ENCODE results near the gene CLRN2.

The CLRN2 gene

DNA sequence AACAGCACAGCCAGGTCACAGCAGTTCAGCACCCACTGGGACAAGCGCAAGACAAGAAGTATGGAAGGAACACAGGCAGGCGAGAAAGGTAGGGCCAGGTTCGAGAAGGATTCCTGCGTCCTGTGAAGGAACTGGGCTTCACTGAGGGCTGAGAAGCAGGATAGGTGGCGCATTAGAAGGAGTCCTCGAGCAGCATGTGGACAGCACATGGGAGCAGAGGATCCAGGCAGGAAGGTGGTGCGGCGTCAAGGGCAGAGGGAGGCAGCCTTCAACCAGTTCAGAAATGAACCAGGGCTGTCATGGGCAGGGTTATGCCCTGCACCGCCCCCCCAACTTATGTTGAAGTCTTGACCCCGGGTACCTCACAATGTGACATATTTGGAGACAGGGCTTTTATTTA lies 31.3 kb downstream of the CLRN2 start:
- H3K4me1 ChIP-seq (ENCODE audit: control insufficient read depth, low read length): peaks cover 5% of the 10 kb centered on the region
- peaks cover 7% of the 10 kb centered on the region for H3K27me3 ChIP-seq (ENCODE audit: control insufficient read depth, low read length)
- H3K4me2 ChIP-seq (ENCODE audit: low read length): no peak overlapping the region
- TF ChIP-seq, protein P1, sequence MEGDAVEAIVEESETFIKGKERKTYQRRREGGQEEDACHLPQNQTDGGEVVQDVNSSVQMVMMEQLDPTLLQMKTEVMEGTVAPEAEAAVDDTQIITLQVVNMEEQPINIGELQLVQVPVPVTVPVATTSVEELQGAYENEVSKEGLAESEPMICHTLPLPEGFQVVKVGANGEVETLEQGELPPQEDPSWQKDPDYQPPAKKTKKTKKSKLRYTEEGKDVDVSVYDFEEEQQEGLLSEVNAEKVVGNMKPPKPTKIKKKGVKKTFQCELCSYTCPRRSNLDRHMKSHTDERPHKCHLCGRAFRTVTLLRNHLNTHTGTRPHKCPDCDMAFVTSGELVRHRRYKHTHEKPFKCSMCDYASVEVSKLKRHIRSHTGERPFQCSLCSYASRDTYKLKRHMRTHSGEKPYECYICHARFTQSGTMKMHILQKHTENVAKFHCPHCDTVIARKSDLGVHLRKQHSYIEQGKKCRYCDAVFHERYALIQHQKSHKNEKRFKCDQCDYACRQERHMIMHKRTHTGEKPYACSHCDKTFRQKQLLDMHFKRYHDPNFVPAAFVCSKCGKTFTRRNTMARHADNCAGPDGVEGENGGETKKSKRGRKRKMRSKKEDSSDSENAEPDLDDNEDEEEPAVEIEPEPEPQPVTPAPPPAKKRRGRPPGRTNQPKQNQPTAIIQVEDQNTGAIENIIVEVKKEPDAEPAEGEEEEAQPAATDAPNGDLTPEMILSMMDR (IDR thresholded peaks at IDR 0.05; ENCODE audit: low read depth, low read length, poor library complexity, severe bottlenecking): no peak
- TF ChIP-seq EZH2phosphoT487 (IDR thresholded peaks at IDR 0.05; ENCODE audit: borderline replicate concordance, low read length): no peak
- no peaks in the 10 kb centered on the region for H3K9me3 ChIP-seq (ENCODE audit: control insufficient read depth, insufficient read depth, low read length)
- no peak overlapping the region for H3K4me3 ChIP-seq (ENCODE audit: low read length)
- no peaks in the 10 kb centered on the region for H3K79me2 ChIP-seq (ENCODE audit: control insufficient read depth, low read length)
- no peaks in the 10 kb centered on the region for H3F3A ChIP-seq (ENCODE audit: control insufficient read depth, insufficient read depth)
- no peaks in the 10 kb centered on the region for H3K36me3 ChIP-seq (ENCODE audit: control insufficient read depth, low read length)
- no peaks in the 10 kb centered on the region for H3K9me2 ChIP-seq (replicated peaks; ENCODE audit: control insufficient read depth, low read length)
- no peak overlapping the region for H3K27ac ChIP-seq (ENCODE audit: low read depth, low read length)
- no peaks in the 10 kb centered on the region for H4K20me1 ChIP-seq (ENCODE audit: control insufficient read depth, insufficient read depth, low read depth, low read length)

DNA sequence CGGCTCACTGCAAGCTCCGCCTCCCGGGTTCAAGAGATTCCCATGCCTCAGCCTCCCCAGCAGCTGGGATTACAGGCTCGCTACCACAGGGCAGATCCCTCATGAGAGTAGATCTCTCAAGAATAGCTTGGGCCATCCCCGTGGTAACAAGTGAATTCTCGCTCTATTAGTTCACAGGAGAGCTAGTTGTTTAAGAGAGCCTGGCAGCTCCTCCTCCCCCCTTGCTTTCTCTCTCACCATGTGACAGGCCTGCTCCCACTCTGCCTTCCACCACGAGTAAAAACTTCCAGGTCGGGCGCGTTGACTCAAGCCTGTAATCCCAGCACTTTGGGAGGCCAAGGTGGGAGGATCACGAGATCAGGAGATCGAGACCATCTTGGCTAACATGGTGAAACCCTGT lies 31.7 kb downstream of the CLRN2 start:
- Histone ChIP-seq H3K36me3 (ENCODE audit: control insufficient read depth, low read length) (no peaks in the 10 kb centered on the region), H3K9me3 (ENCODE audit: control insufficient read depth, insufficient read depth, low read length) (no peaks in the 10 kb centered on the region), H3K4me1 (ENCODE audit: control insufficient read depth, low read length) (peaks cover 5% of the 10 kb centered on the region), H4K20me1 (ENCODE audit: control insufficient read depth, insufficient read depth, low read depth, low read length) (no peaks in the 10 kb centered on the region), H3F3A (ENCODE audit: control insufficient read depth, insufficient read depth) (no peaks in the 10 kb centered on the region), H3K27ac (ENCODE audit: low read depth, low read length) (no peak overlapping the region), H3K9me2 (replicated peaks; ENCODE audit: control insufficient read depth, low read length) (no peaks in the 10 kb centered on the region), H3K27me3 (ENCODE audit: control insufficient read depth, low read length) (peaks cover 7% of the 10 kb centered on the region), H3K4me2 (ENCODE audit: low read length) (no peak overlapping the region), H3K4me3 (ENCODE audit: low read length) (no peak overlapping the region), H3K79me2 (ENCODE audit: control insufficient read depth, low read length) (no peaks in the 10 kb centered on the region)
- TF ChIP-seq, protein P1 (IDR thresholded peaks at IDR 0.05; ENCODE audit: low read depth, low read length, poor library complexity, severe bottlenecking): no peak
- TF ChIP-seq EZH2phosphoT487 (IDR thresholded peaks at IDR 0.05; ENCODE audit: borderline replicate concordance, low read length): no peak

DNA sequence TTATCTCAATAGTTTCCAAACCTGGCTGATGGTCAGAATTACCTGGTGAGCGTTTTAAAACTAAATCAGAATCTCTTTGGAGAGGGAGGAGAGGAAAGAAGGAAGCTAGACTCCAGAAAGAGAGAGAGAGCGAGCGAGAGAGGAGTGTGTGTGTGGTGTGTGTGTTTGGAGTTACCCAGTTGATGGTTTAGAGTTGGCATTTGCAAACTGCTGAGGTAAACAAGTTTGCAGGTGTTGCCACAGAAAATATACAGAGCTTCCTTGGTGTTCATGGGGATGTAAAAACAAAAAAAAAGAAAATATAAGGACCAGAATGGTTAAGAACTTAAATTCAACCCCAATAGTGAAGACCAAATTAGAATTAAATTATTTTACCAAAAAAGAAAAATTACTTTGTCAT lies 35.6 kb downstream of the CLRN2 start:
- Histone ChIP-seq H3K4me3 (ENCODE audit: low read length) (no peak overlapping the region), H3K36me3 (ENCODE audit: control insufficient read depth, low read length) (no peaks in the 10 kb centered on the region), H3F3A (ENCODE audit: control insufficient read depth, insufficient read depth) (no peaks in the 10 kb centered on the region), H3K9me3 (ENCODE audit: control insufficient read depth, insufficient read depth, low read length) (no peaks in the 10 kb centered on the region), H4K20me1 (ENCODE audit: control insufficient read depth, insufficient read depth, low read depth, low read length) (no peaks in the 10 kb centered on the region), H3K4me2 (ENCODE audit: low read length) (no peak overlapping the region), H3K9me2 (replicated peaks; ENCODE audit: control insufficient read depth, low read length) (no peaks in the 10 kb centered on the region), H3K27ac (ENCODE audit: low read depth, low read length) (no peak overlapping the region), H3K27me3 (ENCODE audit: control insufficient read depth, low read length) (peaks cover 3% of the 10 kb centered on the region), H3K79me2 (ENCODE audit: control insufficient read depth, low read length) (no peaks in the 10 kb centered on the region), H3K4me1 (ENCODE audit: control insufficient read depth, low read length) (peaks cover 5% of the 10 kb centered on the region)
- TF ChIP-seq, protein P1 (IDR thresholded peaks at IDR 0.05; ENCODE audit: low read depth, low read length, poor library complexity, severe bottlenecking): no peak
- no peak for TF ChIP-seq EZH2phosphoT487 (IDR thresholded peaks at IDR 0.05; ENCODE audit: borderline replicate concordance, low read length)

DNA sequence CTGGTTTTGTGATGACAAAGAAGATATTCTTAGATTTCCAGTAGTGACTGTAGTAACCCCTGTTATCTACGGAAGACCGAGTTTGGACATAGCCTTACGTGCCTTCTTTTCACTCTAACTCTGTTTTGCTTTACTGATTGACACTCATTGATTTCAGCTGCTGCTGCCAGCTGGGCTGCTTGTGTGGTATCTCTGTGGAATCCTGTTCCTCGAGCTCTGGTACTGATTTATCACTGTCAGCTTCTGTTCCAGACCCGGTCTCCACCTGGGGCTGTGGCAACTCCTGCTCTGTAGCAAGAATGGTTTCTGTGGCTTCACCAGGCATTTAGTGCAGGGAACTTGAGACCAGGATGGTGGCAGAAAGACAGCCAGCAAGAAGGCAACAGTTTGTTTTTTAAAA lies 37.5 kb downstream of the CLRN2 start:
- Histone ChIP-seq H3K4me1 (ENCODE audit: control insufficient read depth, low read length) (peaks cover 5% of the 10 kb centered on the region), H3K79me2 (ENCODE audit: control insufficient read depth, low read length) (no peaks in the 10 kb centered on the region), H3K4me2 (ENCODE audit: low read length) (no peak overlapping the region), H3K9me2 (replicated peaks; ENCODE audit: control insufficient read depth, low read length) (no peaks in the 10 kb centered on the region), H3K36me3 (ENCODE audit: control insufficient read depth, low read length) (no peaks in the 10 kb centered on the region), H3K27me3 (ENCODE audit: control insufficient read depth, low read length) (peaks cover 3% of the 10 kb centered on the region), H3K4me3 (ENCODE audit: low read length) (no peak overlapping the region), H4K20me1 (ENCODE audit: control insufficient read depth, insufficient read depth, low read depth, low read length) (no peaks in the 10 kb centered on the region), H3K27ac (ENCODE audit: low read depth, low read length) (no peak overlapping the region), H3K9me3 (ENCODE audit: control insufficient read depth, insufficient read depth, low read length) (no peaks in the 10 kb centered on the region), H3F3A (ENCODE audit: control insufficient read depth, insufficient read depth) (no peaks in the 10 kb centered on the region)
- no peak for TF ChIP-seq EZH2phosphoT487 (IDR thresholded peaks at IDR 0.05; ENCODE audit: borderline replicate concordance, low read length)
- TF ChIP-seq, protein P1 (IDR thresholded peaks at IDR 0.05; ENCODE audit: low read depth, low read length, poor library complexity, severe bottlenecking): no peak

Measured in DOHH2 (cell line).